ENCODE measurements around the gene GAGE12G.
"Not testable (repeated sequence)": the region's sequence is repeated elsewhere in the genome, so short reads cannot be mapped to it uniquely, and the experiment has no call there.

Gene GAGE12G, protein sequence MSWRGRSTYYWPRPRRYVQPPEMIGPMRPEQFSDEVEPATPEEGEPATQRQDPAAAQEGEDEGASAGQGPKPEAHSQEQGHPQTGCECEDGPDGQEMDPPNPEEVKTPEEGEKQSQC

DNA sequence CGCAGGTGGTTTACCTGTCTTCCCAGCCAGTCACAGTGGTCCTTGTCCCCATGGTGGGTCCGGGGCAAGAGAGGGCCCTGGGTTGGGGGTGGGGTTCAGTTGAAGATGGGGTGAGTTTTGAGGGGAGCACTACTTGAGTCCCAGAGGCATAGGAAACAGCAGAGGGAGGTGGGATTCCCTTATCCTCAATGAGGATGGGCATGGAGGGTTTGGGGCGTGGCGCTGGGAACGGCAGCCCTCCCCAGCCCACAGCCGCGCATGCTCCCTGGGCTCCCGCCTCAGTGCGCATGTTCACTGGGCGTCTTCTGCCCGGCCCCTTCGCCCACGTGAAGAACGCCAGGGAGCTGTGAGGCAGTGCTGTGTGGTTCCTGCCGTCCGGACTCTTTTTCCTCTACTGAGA is at the start of gene GAGE12G:
Gene GAGE12G, plus strand, starts transcription at position 301 of the 400 bp plus-strand sequence. CDS start 1,155 bp downstream, outside the sequence.
- DNase-seq (ENCODE audit: low read depth): not testable (repeated sequence)

DNA sequence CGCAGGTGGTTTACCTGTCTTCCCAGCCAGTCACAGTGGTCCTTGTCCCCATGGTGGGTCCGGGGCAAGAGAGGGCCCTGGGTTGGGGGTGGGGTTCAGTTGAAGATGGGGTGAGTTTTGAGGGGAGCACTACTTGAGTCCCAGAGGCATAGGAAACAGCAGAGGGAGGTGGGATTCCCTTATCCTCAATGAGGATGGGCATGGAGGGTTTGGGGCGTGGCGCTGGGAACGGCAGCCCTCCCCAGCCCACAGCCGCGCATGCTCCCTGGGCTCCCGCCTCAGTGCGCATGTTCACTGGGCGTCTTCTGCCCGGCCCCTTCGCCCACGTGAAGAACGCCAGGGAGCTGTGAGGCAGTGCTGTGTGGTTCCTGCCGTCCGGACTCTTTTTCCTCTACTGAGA is 38.3 kb upstream of the GAGE12G start, which contains the start of gene GAGE12C:
Gene GAGE12C, plus strand, starts transcription at position 301 of the 400 bp plus-strand sequence. CDS start 1,155 bp downstream, outside the sequence.
- not testable (repeated sequence) for DNase-seq (ENCODE audit: low read depth)

DNA sequence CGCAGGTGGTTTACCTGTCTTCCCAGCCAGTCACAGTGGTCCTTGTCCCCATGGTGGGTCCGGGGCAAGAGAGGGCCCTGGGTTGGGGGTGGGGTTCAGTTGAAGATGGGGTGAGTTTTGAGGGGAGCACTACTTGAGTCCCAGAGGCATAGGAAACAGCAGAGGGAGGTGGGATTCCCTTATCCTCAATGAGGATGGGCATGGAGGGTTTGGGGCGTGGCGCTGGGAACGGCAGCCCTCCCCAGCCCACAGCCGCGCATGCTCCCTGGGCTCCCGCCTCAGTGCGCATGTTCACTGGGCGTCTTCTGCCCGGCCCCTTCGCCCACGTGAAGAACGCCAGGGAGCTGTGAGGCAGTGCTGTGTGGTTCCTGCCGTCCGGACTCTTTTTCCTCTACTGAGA is 28.8 kb upstream of the GAGE12G start, which contains the start of gene GAGE12D:
Gene GAGE12D, plus strand, starts transcription at position 301 of the 400 bp plus-strand sequence. CDS start 1,155 bp downstream, outside the sequence.
- DNase-seq (ENCODE audit: low read depth): not testable (repeated sequence)

DNA sequence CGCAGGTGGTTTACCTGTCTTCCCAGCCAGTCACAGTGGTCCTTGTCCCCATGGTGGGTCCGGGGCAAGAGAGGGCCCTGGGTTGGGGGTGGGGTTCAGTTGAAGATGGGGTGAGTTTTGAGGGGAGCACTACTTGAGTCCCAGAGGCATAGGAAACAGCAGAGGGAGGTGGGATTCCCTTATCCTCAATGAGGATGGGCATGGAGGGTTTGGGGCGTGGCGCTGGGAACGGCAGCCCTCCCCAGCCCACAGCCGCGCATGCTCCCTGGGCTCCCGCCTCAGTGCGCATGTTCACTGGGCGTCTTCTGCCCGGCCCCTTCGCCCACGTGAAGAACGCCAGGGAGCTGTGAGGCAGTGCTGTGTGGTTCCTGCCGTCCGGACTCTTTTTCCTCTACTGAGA is 19.2 kb upstream of the GAGE12G start, which contains the start of gene GAGE12E:
Gene GAGE12E, plus strand, starts transcription at position 301 of the 400 bp plus-strand sequence. CDS start 1,155 bp downstream, outside the sequence.
- DNase-seq (ENCODE audit: low read depth): not testable (repeated sequence)

DNA sequence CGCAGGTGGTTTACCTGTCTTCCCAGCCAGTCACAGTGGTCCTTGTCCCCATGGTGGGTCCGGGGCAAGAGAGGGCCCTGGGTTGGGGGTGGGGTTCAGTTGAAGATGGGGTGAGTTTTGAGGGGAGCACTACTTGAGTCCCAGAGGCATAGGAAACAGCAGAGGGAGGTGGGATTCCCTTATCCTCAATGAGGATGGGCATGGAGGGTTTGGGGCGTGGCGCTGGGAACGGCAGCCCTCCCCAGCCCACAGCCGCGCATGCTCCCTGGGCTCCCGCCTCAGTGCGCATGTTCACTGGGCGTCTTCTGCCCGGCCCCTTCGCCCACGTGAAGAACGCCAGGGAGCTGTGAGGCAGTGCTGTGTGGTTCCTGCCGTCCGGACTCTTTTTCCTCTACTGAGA is 9.7 kb upstream of the GAGE12G start, which contains the start of gene GAGE12F:
Gene GAGE12F, plus strand, starts transcription at position 301 of the 400 bp plus-strand sequence. CDS start 1,155 bp downstream, outside the sequence.
- DNase-seq (ENCODE audit: low read depth): not testable (repeated sequence)

DNA sequence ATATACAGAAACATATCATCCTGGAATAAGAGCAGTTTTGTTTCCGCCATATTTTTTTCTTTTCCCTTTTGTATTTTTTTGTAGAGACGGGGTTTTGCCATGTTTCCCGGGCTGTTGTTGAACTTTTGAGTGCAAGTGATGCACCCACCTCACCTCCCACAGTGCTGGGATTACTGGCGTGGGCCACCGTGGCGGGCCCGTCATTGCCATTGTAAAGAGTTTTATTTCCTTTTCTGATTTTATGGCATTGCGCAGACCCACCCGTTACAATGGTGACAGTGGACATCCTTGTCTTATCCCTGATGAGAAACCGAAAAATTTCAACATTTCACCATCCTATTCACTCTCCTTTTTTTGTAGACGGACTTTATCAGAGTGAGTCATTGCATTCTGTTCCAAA is 1.5 kb upstream of the GAGE12G start:
- DNase-seq (ENCODE audit: low read depth): not testable (repeated sequence)

DNA sequence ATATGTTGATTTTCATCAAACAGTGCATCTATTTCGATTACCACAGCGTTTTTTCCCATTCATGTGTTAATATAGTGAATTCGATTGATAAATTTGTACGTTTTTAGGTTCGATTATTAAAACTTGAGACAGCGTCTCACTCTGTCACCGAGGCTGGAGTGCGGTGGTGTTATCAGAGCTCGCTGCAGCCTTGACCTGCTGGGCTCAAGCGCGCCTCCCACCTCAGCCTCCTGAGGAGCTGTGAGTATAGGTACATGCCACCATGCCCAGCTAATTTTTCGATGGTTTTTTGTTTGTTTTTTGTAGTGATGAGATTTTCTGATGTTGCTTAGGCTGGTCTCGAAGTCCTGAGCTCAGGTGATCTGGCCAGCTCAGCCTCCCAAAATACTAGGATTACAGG is 1.0 kb upstream of the GAGE12G start:
- DNase-seq (ENCODE audit: low read depth): not testable (repeated sequence)

DNA sequence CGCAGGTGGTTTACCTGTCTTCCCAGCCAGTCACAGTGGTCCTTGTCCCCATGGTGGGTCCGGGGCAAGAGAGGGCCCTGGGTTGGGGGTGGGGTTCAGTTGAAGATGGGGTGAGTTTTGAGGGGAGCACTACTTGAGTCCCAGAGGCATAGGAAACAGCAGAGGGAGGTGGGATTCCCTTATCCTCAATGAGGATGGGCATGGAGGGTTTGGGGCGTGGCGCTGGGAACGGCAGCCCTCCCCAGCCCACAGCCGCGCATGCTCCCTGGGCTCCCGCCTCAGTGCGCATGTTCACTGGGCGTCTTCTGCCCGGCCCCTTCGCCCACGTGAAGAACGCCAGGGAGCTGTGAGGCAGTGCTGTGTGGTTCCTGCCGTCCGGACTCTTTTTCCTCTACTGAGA is 9.4 kb downstream of the GAGE12G start, which contains the start of gene GAGE12H:
Gene GAGE12H, plus strand, starts transcription at position 301 of the 400 bp plus-strand sequence. CDS start 1,155 bp downstream, outside the sequence.
- DNase-seq (ENCODE audit: low read depth): not testable (repeated sequence)

DNA sequence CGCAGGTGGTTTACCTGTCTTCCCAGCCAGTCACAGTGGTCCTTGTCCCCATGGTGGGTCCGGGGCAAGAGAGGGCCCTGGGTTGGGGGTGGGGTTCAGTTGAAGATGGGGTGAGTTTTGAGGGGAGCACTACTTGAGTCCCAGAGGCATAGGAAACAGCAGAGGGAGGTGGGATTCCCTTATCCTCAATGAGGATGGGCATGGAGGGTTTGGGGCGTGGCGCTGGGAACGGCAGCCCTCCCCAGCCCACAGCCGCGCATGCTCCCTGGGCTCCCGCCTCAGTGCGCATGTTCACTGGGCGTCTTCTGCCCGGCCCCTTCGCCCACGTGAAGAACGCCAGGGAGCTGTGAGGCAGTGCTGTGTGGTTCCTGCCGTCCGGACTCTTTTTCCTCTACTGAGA is 19.0 kb downstream of the GAGE12G start, which contains the start of gene GAGE2A:
Gene GAGE2A, plus strand, starts transcription at position 301 of the 400 bp plus-strand sequence. CDS start 1,155 bp downstream, outside the sequence.
- not testable (repeated sequence) for DNase-seq (ENCODE audit: low read depth)

DNA sequence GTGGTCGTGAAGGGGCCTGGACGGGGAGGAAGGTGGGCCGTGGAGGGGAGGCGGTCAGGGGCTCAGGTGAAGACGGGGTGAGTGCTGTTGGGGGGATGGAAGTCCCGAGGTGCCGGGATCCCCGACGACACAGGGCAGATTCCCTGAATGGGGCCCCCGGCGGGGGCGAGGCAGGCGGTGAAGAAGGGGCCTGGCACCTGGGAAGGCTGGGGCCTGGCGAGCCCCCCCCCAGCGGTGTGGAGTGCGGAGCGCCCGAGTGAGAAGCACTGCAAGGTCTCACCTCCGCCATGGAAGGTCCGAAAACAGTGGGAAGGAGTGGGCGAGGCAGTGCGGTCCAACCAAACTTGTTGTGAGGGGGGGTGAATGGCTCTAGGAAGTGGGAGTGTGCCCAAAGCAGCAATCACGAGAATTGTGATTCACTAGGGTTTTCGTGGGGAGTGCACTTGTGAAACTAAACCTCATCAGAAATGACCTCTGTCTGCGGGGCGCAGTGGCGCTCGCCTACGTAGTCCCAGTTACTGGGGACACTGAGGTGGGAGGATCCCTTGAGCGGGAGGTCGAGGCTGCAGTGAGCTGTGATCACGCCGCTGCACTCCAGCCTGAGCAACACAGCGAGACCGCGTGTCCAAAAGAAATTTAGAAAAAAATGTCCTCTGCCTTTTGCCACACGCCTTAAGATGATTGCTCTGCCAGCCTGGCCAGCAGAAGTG is 19.7 kb downstream of the GAGE12G start:
- DNase-seq (ENCODE audit: low read depth): not testable (repeated sequence)

DNA sequence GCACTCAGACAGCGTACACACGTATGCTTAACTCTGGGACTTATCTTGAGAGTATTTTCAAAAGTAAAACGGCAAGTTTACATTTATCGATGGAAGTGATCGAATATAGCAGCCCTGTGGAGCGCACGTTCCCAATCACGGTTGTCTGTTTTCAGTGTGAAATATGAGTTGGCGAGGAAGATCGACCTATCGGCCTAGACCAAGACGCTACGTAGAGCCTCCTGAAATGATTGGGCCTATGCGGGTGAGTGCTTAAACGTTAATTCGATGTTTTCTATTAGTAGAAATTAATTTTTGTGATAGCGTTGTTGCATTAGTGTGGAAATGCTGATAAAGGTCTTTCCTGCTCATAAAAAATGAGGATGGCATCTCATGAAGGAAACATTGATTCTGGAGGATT is 20.3 kb downstream of the GAGE12G start:
- DNase-seq (ENCODE audit: low read depth): not testable (repeated sequence)

DNA sequence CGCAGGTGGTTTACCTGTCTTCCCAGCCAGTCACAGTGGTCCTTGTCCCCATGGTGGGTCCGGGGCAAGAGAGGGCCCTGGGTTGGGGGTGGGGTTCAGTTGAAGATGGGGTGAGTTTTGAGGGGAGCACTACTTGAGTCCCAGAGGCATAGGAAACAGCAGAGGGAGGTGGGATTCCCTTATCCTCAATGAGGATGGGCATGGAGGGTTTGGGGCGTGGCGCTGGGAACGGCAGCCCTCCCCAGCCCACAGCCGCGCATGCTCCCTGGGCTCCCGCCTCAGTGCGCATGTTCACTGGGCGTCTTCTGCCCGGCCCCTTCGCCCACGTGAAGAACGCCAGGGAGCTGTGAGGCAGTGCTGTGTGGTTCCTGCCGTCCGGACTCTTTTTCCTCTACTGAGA is 28.5 kb downstream of the GAGE12G start, which contains the start of gene GAGE1:
Gene GAGE1, plus strand, starts transcription at position 301 of the 400 bp plus-strand sequence. CDS start 1,155 bp downstream, outside the sequence.
- not testable (repeated sequence) for DNase-seq (ENCODE audit: low read depth)

DNA sequence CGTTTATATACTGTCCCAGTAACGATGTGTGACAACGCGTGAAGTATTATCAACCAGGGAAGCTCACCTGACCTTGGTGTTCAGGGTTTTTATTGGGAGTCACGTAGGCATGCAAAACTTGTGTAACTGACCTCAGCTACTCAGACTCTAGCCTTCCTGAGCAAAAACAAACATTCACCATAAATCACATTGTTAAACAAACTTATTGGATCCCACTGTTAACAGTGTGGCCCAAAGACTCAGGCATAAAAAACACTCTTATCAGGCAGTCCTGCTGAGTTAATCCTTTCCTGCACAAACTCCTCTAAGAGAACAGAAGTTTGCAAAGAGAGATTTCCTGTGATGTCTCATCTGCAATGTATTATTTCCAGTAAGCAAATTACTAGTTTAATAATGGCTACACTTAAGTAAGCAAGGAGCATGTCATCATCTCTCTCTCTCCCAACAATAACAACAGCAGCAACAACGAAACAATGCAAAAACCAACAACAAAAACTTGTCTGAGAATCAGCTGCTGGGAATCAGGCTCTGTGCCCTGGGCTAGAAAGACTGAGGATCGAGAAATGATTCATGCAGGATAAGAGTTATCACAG is 40.6 kb downstream of the GAGE12G start:
- DNase-seq (ENCODE audit: low read depth): no peak

DNA sequence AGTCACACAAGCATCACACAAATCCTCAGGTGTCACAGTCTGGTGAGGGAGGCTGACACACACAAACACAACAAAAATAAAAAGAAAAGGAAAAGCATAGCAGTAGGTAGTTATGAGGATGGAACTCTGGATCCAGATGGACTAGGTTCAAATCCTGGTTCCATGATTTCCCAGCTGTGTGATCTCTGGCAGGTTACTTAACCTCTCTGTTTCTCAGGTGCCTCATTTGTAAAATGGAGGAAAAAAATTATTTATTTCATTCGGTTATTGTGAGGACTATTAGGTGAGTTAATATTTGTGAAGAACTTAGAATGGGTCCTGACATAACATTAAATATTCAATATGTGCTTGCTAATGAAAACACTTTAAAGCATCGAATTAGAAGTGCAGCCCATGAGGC is 48.4 kb downstream of the GAGE12G start:
- DNase-seq (ENCODE audit: low read depth): no peak

Data from fibroblast of gingiva (primary cell).